ENCODE measurements around the gene NUP160. TPM values are rescaled to one million over a fixed set of nuclear protein-coding genes. Genes with fewer than 3 reads are reported as not detected.
"Not testable (repeated sequence)": the region's sequence is repeated elsewhere in the genome, so short reads cannot be mapped to it uniquely, and the experiment has no call there.

NUP160 gene
- polyA plus RNA-seq, 1 donor from 2014 or later: 45.5 TPM

DNA sequence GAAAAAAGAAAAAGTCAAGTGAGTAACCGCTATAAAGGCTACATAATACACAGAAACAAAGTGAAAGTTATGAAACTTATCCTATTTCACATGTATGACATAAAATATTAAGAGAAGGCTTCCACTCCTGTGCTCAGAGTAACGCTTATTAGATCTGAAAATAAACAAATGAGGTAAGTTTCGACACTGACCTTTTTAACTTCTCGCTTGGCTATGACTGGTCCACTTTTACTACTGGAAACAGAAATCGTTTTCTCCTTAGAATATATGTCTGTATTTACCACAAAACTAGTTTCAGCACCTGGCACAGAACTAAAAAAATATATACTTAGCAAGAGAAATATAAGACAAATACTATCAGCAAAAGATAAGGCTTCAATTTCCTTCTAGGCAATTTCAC lies 97.4 kb downstream of the NUP160 start:
- TF ChIP-seq MXI1 (conservative IDR thresholded peaks at IDR 0.05; ENCODE audit: poor library complexity, severe bottlenecking): no peak
- no peak for TF ChIP-seq RAD21 (conservative IDR thresholded peaks at IDR 0.05)
- TF ChIP-seq EZH2 (IDR thresholded peaks at IDR 0.05; ENCODE audit: borderline replicate concordance, insufficient read depth, low read length, poor library complexity, severe bottlenecking): no peak
- TF ChIP-seq SMC3 (conservative IDR thresholded peaks at IDR 0.05; ENCODE audit: poor library complexity): no peak
- TF ChIP-seq EP300 (conservative IDR thresholded peaks at IDR 0.05; ENCODE audit: poor library complexity, severe bottlenecking): no peak
- TF ChIP-seq, protein P1, sequence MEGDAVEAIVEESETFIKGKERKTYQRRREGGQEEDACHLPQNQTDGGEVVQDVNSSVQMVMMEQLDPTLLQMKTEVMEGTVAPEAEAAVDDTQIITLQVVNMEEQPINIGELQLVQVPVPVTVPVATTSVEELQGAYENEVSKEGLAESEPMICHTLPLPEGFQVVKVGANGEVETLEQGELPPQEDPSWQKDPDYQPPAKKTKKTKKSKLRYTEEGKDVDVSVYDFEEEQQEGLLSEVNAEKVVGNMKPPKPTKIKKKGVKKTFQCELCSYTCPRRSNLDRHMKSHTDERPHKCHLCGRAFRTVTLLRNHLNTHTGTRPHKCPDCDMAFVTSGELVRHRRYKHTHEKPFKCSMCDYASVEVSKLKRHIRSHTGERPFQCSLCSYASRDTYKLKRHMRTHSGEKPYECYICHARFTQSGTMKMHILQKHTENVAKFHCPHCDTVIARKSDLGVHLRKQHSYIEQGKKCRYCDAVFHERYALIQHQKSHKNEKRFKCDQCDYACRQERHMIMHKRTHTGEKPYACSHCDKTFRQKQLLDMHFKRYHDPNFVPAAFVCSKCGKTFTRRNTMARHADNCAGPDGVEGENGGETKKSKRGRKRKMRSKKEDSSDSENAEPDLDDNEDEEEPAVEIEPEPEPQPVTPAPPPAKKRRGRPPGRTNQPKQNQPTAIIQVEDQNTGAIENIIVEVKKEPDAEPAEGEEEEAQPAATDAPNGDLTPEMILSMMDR (IDR thresholded peaks at IDR 0.05; ENCODE audit: poor library complexity, severe bottlenecking): no peak
- no peak for TF ChIP-seq POLR2AphosphoS5 (IDR thresholded peaks at IDR 0.05)
- TF ChIP-seq TAF1 (IDR thresholded peaks at IDR 0.05; ENCODE audit: low read depth): no peak
- TF ChIP-seq, protein P2, sequence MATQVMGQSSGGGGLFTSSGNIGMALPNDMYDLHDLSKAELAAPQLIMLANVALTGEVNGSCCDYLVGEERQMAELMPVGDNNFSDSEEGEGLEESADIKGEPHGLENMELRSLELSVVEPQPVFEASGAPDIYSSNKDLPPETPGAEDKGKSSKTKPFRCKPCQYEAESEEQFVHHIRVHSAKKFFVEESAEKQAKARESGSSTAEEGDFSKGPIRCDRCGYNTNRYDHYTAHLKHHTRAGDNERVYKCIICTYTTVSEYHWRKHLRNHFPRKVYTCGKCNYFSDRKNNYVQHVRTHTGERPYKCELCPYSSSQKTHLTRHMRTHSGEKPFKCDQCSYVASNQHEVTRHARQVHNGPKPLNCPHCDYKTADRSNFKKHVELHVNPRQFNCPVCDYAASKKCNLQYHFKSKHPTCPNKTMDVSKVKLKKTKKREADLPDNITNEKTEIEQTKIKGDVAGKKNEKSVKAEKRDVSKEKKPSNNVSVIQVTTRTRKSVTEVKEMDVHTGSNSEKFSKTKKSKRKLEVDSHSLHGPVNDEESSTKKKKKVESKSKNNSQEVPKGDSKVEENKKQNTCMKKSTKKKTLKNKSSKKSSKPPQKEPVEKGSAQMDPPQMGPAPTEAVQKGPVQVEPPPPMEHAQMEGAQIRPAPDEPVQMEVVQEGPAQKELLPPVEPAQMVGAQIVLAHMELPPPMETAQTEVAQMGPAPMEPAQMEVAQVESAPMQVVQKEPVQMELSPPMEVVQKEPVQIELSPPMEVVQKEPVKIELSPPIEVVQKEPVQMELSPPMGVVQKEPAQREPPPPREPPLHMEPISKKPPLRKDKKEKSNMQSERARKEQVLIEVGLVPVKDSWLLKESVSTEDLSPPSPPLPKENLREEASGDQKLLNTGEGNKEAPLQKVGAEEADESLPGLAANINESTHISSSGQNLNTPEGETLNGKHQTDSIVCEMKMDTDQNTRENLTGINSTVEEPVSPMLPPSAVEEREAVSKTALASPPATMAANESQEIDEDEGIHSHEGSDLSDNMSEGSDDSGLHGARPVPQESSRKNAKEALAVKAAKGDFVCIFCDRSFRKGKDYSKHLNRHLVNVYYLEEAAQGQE (IDR thresholded peaks at IDR 0.05; ENCODE audit: borderline replicate concordance): no peak
- Histone ChIP-seq H3F3A (ENCODE audit: insufficient read depth, low read length, poor library complexity, severe bottlenecking) (no peaks in the 10 kb centered on the region), H3K9me2 (ENCODE audit: insufficient read depth, low read length) (no peaks in the 10 kb centered on the region), H3K36me3 (ENCODE audit: insufficient read depth, low read length) (peaks cover 6% of the 10 kb centered on the region), H4K20me1 (ENCODE audit: insufficient read depth) (no peaks in the 10 kb centered on the region), H3K4me2 (ENCODE audit: low read length) (no peak overlapping the region), H3K9me3 (ENCODE audit: low read length) (no peaks in the 10 kb centered on the region), H3K27me3 (ENCODE audit: insufficient read depth, low read depth, low read length) (no peaks in the 10 kb centered on the region), H3K9ac (ENCODE audit: low read length) (no peak overlapping the region), H3K79me2 (replicated peaks; ENCODE audit: insufficient read depth, low read length) (peaks cover 8% of the 10 kb centered on the region), H3K27ac (ENCODE audit: low read length) (no peak overlapping the region), H3K4me3 (ENCODE audit: low read length) (no peak overlapping the region), H2AFZ (ENCODE audit: low read depth, low read length) (no peak overlapping the region)

DNA sequence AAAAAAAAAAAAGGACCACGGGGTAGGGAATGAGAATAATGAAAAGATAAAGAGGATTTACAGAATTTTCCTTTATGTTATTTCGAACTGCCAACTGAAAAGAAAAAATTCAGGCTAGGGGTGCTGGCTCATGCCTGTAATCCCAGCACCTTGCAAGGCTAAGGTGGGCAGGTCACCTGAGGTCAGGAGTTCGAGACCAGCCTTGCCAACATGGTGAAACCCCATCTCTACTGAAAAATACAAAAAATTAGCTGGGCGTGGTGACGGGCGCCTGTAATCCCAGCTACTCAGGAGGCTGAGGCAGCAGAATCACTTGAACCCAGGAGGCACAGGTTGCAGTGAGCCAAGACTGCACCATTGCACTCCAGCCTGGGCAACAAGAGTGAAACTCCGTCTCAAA lies 105.7 kb downstream of the NUP160 start:
- H3K9ac ChIP-seq (ENCODE audit: low read length); H3K9me3 ChIP-seq (ENCODE audit: low read length); H3K27ac ChIP-seq (ENCODE audit: low read length); H3K36me3 ChIP-seq (ENCODE audit: insufficient read depth, low read length); H4K20me1 ChIP-seq (ENCODE audit: insufficient read depth); H3K4me2 ChIP-seq (ENCODE audit: low read length); H3K9me2 ChIP-seq (ENCODE audit: insufficient read depth, low read length); H3F3A ChIP-seq (ENCODE audit: insufficient read depth, low read length, poor library complexity, severe bottlenecking); H3K4me3 ChIP-seq (ENCODE audit: low read length); H2AFZ ChIP-seq (ENCODE audit: low read depth, low read length); H3K27me3 ChIP-seq (ENCODE audit: insufficient read depth, low read depth, low read length); H3K79me2 ChIP-seq (replicated peaks; ENCODE audit: insufficient read depth, low read length): not testable (repeated sequence)

DNA sequence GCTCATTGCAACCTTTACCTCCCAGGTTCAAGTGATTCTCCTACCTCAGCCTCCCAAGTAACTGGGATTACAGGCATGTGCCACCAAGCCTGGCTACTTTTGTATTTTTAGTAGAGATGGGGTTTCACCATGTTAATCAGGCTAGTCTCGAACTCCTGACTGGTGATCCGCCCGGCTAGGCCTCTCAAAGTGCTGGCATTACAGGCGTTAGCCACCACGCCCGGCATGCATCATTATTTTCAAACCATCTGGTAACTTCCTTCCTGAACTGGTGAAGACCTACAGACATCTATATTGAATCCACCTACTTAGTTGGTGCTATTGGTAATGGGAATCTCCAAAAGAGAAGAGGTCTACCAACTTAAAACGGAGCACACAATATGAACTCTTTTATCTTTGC lies 110.3 kb downstream of the NUP160 start:
- H3F3A ChIP-seq (ENCODE audit: insufficient read depth, low read length, poor library complexity, severe bottlenecking); H3K4me3 ChIP-seq (ENCODE audit: low read length); H3K79me2 ChIP-seq (replicated peaks; ENCODE audit: insufficient read depth, low read length); H4K20me1 ChIP-seq (ENCODE audit: insufficient read depth); H3K4me2 ChIP-seq (ENCODE audit: low read length); H3K36me3 ChIP-seq (ENCODE audit: insufficient read depth, low read length); H3K27me3 ChIP-seq (ENCODE audit: insufficient read depth, low read depth, low read length); H2AFZ ChIP-seq (ENCODE audit: low read depth, low read length); H3K9me3 ChIP-seq (ENCODE audit: low read length); H3K9me2 ChIP-seq (ENCODE audit: insufficient read depth, low read length); H3K27ac ChIP-seq (ENCODE audit: low read length); H3K9ac ChIP-seq (ENCODE audit: low read length): not testable (repeated sequence)
